Esophagus muscularis mucosa (tissue), 4 donors: ENCODE results near the gene GATA2.

Source experiments
- EP300 ChIP-seq: sonication (generic); formaldehyde crosslinking; IDR thresholded peaks from one replicate; pipeline ENCODE4 v1.6.1; 2017; ENCODE audit warnings: antibody characterized with exemption
- POLR2A ChIP-seq: fragments of 450-650 bp; IDR thresholded peaks from one replicate; pipeline ENCODE4 v1.6.1; 2017; ENCODE audit warnings: antibody characterized with exemption, moderate library complexity, mild to moderate bottlenecking, low read depth
- POLR2AphosphoS5 ChIP-seq, 2 donors: sonication (generic); formaldehyde crosslinking; IDR thresholded peaks; one replicate each; pipeline ENCODE4 v1.6.1; 2017; ENCODE audit warnings: antibody characterized with exemption in 2 of 2
- TF ChIP-seq, protein P1 (sequence below), 3 experiments: fragments of 200-600 bp in 2 of 3; fragments of 450-650 bp in 1 of 3; sonication (generic) in 2 of 3; IDR thresholded peaks; one replicate each; pipeline ENCODE4 v1.5.1; 2017 to 2019; ENCODE audit warnings: antibody characterized with exemption in 3 of 3, mild to moderate bottlenecking in 2 of 3, moderate library complexity in 1 of 3

DNA sequence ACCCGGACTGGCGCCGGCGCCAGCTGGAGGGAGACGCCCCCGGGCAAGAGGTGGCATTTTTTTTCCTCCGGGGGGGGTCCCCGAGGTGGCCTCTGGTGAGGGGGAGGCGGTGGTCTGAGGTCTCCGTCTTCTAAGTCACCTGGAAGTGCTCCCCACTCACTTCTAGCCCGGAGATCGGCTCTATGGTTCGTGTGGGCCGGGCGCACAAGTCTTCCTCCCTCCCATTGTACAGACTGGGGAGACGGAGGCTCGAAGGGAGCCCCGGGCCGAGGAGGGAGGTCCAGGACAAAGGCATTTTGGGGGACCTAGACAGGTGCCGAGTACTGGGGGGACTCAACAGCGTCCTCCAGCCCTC is 4.4 kb downstream of the GATA2 start:
- TF ChIP-seq POLR2A (no peak), EP300 (no peak), POLR2AphosphoS5 (IDR thresholded peaks at IDR 0.05) (no peak)
- TF ChIP-seq, protein P1, sequence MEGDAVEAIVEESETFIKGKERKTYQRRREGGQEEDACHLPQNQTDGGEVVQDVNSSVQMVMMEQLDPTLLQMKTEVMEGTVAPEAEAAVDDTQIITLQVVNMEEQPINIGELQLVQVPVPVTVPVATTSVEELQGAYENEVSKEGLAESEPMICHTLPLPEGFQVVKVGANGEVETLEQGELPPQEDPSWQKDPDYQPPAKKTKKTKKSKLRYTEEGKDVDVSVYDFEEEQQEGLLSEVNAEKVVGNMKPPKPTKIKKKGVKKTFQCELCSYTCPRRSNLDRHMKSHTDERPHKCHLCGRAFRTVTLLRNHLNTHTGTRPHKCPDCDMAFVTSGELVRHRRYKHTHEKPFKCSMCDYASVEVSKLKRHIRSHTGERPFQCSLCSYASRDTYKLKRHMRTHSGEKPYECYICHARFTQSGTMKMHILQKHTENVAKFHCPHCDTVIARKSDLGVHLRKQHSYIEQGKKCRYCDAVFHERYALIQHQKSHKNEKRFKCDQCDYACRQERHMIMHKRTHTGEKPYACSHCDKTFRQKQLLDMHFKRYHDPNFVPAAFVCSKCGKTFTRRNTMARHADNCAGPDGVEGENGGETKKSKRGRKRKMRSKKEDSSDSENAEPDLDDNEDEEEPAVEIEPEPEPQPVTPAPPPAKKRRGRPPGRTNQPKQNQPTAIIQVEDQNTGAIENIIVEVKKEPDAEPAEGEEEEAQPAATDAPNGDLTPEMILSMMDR (IDR thresholded peaks at IDR 0.05) = no peak
